Vagina (tissue), 2 donors: ENCODE measurements around the gene MBOAT7. TPM values are rescaled to one million over a fixed set of nuclear protein-coding genes. Genes with fewer than 3 reads are reported as not detected.

Experiments
- DNase-seq, 2 donors: peaks; one replicate each; pipeline ENCODE4 v3.0.0-alpha.2; 2017; ENCODE audit errors: extremely low spot score in 2 of 2
- H3K27ac ChIP-seq: fragments of 200-600 bp; sonication (generic); one replicate; pipeline ENCODE4 v1.5.1; 2019
- H3K27me3 ChIP-seq: fragments of 200-600 bp; sonication (generic); one replicate; pipeline ENCODE4 v1.5.1; 2019
- H3K36me3 ChIP-seq, 2 donors: fragments of 200-600 bp; sonication (generic); one replicate each; pipeline ENCODE4 v1.5.1; 2017 to 2019
- H3K4me1 ChIP-seq: fragments of 200-600 bp; sonication (generic); one replicate; pipeline ENCODE4 v1.5.1; 2019
- H3K4me3 ChIP-seq, 2 donors: fragments of 200-600 bp; sonication (generic); 1 replicate in 1 of 2; 2 replicates in 1 of 2; pipeline ENCODE4 v1.5.1; 2016 to 2019
- H3K9me3 ChIP-seq: fragments of 200-600 bp; sonication (generic); one replicate; pipeline ENCODE4 v1.5.1; 2019
- CTCF ChIP-seq, 3 experiments: fragments of 450-650 bp in 2 of 3; fragments of 200-600 bp in 1 of 3; sonication (generic) in 1 of 3; IDR thresholded peaks; one replicate each; pipeline ENCODE4 v1.5.1; 2017 to 2019; ENCODE audit warnings: antibody characterized with exemption in 3 of 3, mild to moderate bottlenecking in 2 of 3, moderate library complexity in 2 of 3
- POLR2A ChIP-seq, 2 donors: fragments of 450-650 bp; IDR thresholded peaks; one replicate each; pipeline ENCODE4 v1.6.1; 2017; ENCODE audit warnings: antibody characterized with exemption in 2 of 2, mild to moderate bottlenecking in 2 of 2, moderate library complexity in 2 of 2
- POLR2AphosphoS5 ChIP-seq, 2 donors: sonication (generic); formaldehyde crosslinking; IDR thresholded peaks; one replicate each; pipeline ENCODE4 v1.9.0; 2017; ENCODE audit warnings: antibody characterized with exemption in 2 of 2, mild to moderate bottlenecking in 2 of 2, low read depth in 1 of 2; ENCODE audit not compliant: insufficient read depth in 1 of 2
- intact Hi-C: fragments of 100-400 bp; cut with DNase I; formaldehyde crosslinking; loops from one replicate; pipeline ENCODE4 v1.15.1; 2023
- total RNA-seq: library from RNA; depleted of rRNA; stranded (reverse); fragments of >200 nt; gene quantifications from one replicate; pipeline ENCODE4 v1.2.3, GENCODE V29; 2016

Gene MBOAT7
- 76.6 TPM for total RNA-seq

DNA sequence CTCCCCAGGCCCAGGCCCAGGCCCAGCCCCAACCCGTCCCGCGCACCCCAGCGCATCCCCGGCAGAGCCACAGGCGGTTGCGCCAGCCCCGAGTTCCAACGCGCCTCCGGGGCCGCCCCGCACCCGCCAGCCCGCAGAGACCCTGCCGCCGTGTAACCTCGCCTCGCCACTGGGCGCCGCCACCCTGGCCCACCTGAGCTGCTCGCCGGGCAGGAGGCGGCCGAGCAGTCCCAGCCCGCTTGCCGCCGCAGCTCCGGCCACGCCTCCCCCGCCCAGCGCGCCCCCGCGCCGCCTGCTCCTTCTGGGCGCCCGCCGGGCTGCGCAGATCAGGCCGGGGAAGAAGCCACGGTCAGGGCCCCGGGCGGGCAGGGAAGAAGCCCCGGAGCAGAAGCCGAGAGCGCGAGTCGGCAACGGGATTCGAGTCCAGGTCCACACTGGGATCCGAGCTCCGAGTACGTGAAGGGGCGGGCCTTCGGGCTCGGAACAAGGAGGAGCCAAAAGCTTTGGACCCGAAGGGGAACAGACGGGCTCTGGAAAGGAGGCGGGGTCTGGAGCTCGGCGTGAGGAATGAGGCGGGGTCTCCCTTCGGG, at the start of gene MBOAT7:
MBOAT7 (minus strand) TSS at position 436 of the 590 bp plus-strand sequence. CDS start 1,072 bp downstream, outside the sequence.
- peaks cover 31% of the 10 kb centered on the region for H3K4me1 ChIP-seq
- H3K27me3 ChIP-seq = no peaks in the 10 kb centered on the region
- no peaks in the 10 kb centered on the region for H3K9me3 ChIP-seq
- peak in 1 of 2 donors; percentile 70 for TF ChIP-seq POLR2A (IDR thresholded peaks at IDR 0.05)
- peak in 1 of 2 donors; percentile 70 for TF ChIP-seq POLR2AphosphoS5 (IDR thresholded peaks at IDR 0.05; ENCODE audit: insufficient read depth in 1 of 2, low read depth in 1 of 2)
- TF ChIP-seq CTCF (IDR thresholded peaks at IDR 0.05) = peak in 2 of 3 experiments; percentile 12 to 21
- peak within 1 kb of the TSS; percentile 81 to 88 for H3K4me3 ChIP-seq
- peak within 1 kb of the TSS; percentile 96 for H3K27ac ChIP-seq
- intact Hi-C loops = no loop called here
- DNase-seq = no peak
- H3K36me3 ChIP-seq = peaks cover 0 to 14% of the 10 kb centered on the region in 2 donors

- Histone ChIP-seq H3K9me3 (no peaks in the 10 kb centered on the region), H3K27ac (no peak overlapping the region), H3K4me3 (no peak overlapping the region), H3K36me3 (no peaks in the 10 kb centered on the region), H3K4me1 (no peaks in the 10 kb centered on the region), H3K27me3 (no peaks in the 10 kb centered on the region)
- intact Hi-C loops = no loop called here
- TF ChIP-seq CTCF (IDR thresholded peaks at IDR 0.05) (no peak), POLR2A (IDR thresholded peaks at IDR 0.05) (no peak), POLR2AphosphoS5 (IDR thresholded peaks at IDR 0.05; ENCODE audit: insufficient read depth in 1 of 2, low read depth in 1 of 2) (no peak)
- DNase-seq = no peak
Measured at GRCh38 chr19:54233941-54234340, 44.6 kb upstream of the MBOAT7 start.

DNA sequence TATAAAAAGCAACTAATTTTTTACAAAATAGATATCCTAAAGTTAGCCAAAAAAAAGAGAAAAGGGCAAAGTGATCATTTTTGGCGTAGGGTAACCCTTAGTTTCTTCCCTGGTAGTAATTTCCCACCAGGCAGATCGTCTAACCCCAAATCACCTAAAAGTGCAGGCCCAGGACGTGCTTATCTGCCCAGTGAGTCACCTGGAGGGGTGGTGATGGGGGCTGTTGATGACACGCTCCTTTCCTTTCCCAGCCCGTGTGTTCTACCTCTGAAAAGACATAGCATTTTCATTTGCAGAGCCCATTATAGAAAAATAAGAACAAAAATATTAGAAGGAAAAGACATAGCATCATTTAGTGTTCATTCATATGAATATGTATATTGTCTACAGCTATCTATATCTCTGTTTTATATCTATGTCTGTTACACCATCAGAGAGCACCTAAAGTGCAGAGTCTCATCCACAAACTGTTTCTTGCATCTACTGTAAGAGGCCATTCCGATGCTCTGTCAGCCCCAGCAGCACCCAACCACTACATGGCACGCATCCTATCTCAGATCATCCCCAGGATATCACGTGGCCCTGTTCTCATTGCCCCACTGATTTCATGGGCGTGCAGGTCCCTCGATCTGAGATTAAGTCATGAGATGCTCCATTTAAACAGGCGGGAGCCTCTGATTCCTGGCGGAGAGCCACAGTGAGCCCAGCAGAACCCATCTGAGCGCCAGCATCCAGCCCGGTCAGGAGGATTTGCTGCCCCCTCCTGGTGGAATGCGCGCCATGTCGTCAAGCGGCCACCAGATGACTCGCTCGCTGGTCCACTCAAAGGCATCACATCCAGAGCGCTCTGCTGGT, 41.9 kb upstream of the MBOAT7 start:
- no peaks in the 10 kb centered on the region for H3K4me1 ChIP-seq
- TF ChIP-seq POLR2AphosphoS5 (IDR thresholded peaks at IDR 0.05; ENCODE audit: insufficient read depth in 1 of 2, low read depth in 1 of 2) (peak; percentile 20 to 27), CTCF (IDR thresholded peaks at IDR 0.05) (peak; percentile 75 to 87 (median 86)), POLR2A (IDR thresholded peaks at IDR 0.05) (no peak)
- no peak for DNase-seq
- no peaks in the 10 kb centered on the region for H3K36me3 ChIP-seq
- H3K27ac ChIP-seq = no peak overlapping the region
- H3K4me3 ChIP-seq = no peak overlapping the region
- H3K27me3 ChIP-seq = no peaks in the 10 kb centered on the region
- intact Hi-C loops = loop anchor here (2.0 kb wide), 1 partner anchor 63 kb away; no protein-coding TSS in a partner anchor
- H3K9me3 ChIP-seq = no peaks in the 10 kb centered on the region

- H3K4me1 ChIP-seq = no peaks in the 10 kb centered on the region
- no peaks in the 10 kb centered on the region for H3K36me3 ChIP-seq
- no peak overlapping the region for H3K4me3 ChIP-seq
- H3K27me3 ChIP-seq = no peaks in the 10 kb centered on the region
- TF ChIP-seq CTCF (IDR thresholded peaks at IDR 0.05) (no peak), POLR2AphosphoS5 (IDR thresholded peaks at IDR 0.05; ENCODE audit: insufficient read depth in 1 of 2, low read depth in 1 of 2) (no peak), POLR2A (IDR thresholded peaks at IDR 0.05) (no peak)
- DNase-seq = no peak
- intact Hi-C loops = loop anchor here (2.0 kb wide), 1 partner anchor 61 kb away; no protein-coding TSS in a partner anchor
- no peak overlapping the region for H3K27ac ChIP-seq
- H3K9me3 ChIP-seq = no peaks in the 10 kb centered on the region
Measured at GRCh38 chr19:54230031-54230430, 40.7 kb upstream of the MBOAT7 start.
